HUES6 (cell line): ENCODE measurements around the gene AGBL1.

Experiments used
- H3K27ac ChIP-seq: 2 replicates; pipeline ENCODE4 v1.7.0; 2013; ENCODE audit warnings: low read depth, mild to moderate bottlenecking, low read length, inconsistent platforms
- H3K27me3 ChIP-seq: 2 replicates; pipeline ENCODE4 v1.6.1; 2013; ENCODE audit warnings: low read length; ENCODE audit not compliant: control insufficient read depth, insufficient read depth
- H3K36me3 ChIP-seq: 2 replicates; pipeline ENCODE4 v1.6.1; 2013; ENCODE audit warnings: low read length; ENCODE audit not compliant: control insufficient read depth, insufficient read depth
- H3K4me1 ChIP-seq: 2 replicates; pipeline ENCODE4 v1.6.1; 2013; ENCODE audit warnings: low read length; ENCODE audit not compliant: control insufficient read depth, insufficient read depth
- H3K4me3 ChIP-seq: 2 replicates; pipeline ENCODE4 v1.5.1; 2013; ENCODE audit warnings: low read depth, low read length
- H3K9ac ChIP-seq: one replicate; pipeline ENCODE4 v1.6.1; 2013; ENCODE audit warnings: mild to moderate bottlenecking, low read length
- H3K9me3 ChIP-seq: 2 replicates; pipeline ENCODE4 v1.6.1; 2013; ENCODE audit warnings: low read depth, low read length; ENCODE audit not compliant: control insufficient read depth, insufficient read depth

The AGBL1 gene

DNA sequence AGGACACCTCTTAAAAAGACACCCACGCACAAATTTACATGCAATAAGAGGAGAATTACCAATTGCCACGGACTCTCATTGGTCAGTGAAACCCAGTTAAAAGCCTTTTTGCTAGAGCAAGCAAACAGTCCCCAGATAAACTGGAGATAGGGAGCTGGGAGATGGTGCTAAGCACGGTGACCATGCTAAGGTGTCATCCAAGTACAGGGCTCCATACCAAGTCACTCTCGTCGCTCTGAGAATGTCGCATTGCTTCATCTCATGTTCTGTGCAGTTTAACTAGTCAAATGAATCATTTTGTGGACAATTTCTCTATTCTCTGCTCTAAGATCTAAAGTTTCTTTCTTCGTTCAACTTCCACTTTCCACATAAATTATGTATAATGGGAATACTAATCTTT, 581.9 kb downstream of the AGBL1 start:
- no peak overlapping the region for H3K27ac ChIP-seq
- no peaks in the 10 kb centered on the region for H3K27me3 ChIP-seq
- no peak overlapping the region for H3K4me3 ChIP-seq
- H3K9me3 ChIP-seq, result no peaks in the 10 kb centered on the region
- H3K9ac ChIP-seq, result no peak overlapping the region
- no peaks in the 10 kb centered on the region for H3K36me3 ChIP-seq
- 0 out of 2 replicates have a peak, but pooled peaks cover 3% of the 10 kb centered on the region for H3K4me1 ChIP-seq

- Histone ChIP-seq H3K27ac (no peak overlapping the region), H3K4me1 (0 out of 2 replicates have a peak, but pooled peaks cover 3% of the 10 kb centered on the region), H3K9me3 (0 out of 2 replicates have a peak, but pooled peaks cover 2% of the 10 kb centered on the region), H3K36me3 (no peaks in the 10 kb centered on the region), H3K4me3 (no peak overlapping the region), H3K27me3 (no peaks in the 10 kb centered on the region), H3K9ac (no peak overlapping the region)
Observed at GRCh38 chr15:86663304-86663703, 583.6 kb downstream of the AGBL1 start.

DNA sequence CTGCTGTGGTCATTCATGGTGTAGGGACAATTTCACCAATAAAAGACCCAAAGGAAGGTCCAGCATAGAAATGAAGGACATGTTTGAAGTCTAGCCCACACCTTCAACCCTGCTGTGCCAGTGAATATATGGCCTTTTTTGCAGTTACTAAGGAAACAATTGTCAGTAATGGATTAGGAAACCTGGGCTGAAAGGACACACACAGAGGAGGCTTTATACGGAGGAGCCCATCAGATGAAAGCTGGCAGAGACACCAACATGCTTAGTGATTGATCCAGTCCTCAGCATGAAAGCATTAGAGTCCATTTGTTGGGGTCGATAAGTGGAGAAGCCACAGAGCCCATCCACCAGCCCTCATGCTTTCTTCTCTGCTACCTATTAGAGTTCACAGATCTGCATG, 584.3 kb downstream of the AGBL1 start:
- Histone ChIP-seq H3K27me3 (no peaks in the 10 kb centered on the region), H3K9ac (no peak overlapping the region), H3K4me3 (no peak overlapping the region), H3K36me3 (no peaks in the 10 kb centered on the region), H3K9me3 (0 out of 2 replicates have a peak, but pooled peaks cover 2% of the 10 kb centered on the region), H3K4me1 (0 out of 2 replicates have a peak, but pooled peaks cover 3% of the 10 kb centered on the region), H3K27ac (no peak overlapping the region)

DNA sequence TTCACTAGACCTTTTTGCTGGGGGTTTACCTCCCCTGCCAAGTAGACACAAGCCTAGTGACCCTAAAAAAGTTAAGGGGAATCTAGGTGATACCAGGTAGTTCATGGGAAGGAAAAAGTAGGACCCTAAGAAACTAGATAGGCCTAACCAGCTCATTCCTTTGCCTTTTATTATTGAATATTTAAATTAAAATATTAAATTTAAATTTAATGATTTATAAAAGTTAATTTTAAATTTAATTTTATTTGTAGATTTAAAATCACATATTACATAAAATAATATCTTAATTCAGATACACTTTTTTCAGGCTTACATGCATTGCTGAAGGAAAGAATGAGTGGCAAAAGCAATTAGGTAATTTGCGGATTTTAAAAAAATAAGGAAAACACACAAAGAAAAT, 584.9 kb downstream of the AGBL1 start:
- Histone ChIP-seq H3K27me3 (no peaks in the 10 kb centered on the region), H3K36me3 (no peaks in the 10 kb centered on the region), H3K9me3 (0 out of 2 replicates have a peak, but pooled peaks cover 2% of the 10 kb centered on the region), H3K4me1 (0 out of 2 replicates have a peak, but pooled peaks cover 3% of the 10 kb centered on the region), H3K4me3 (no peak overlapping the region), H3K27ac (no peak overlapping the region), H3K9ac (no peak overlapping the region)

DNA sequence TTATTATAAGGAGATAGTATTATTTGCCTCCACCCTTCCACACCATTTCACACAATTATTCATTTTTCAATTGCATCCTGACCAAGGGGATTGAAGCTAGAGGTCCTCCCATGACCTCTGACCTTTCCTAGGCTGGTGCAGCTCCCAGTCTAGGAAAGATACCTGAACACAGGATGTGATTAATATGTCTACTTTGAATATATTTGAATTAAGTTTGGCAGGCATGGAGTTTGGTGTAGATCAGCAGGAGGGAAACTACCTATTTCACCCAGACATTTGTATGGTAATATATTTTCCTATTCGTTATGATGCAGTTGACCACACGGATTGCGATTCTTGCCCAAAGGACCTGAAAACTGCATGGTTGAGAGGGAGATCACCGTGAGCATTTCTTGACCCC, 596.3 kb downstream of the AGBL1 start:
- Histone ChIP-seq H3K9me3 (no peaks in the 10 kb centered on the region), H3K4me3 (no peak overlapping the region), H3K4me1 (no peaks in the 10 kb centered on the region), H3K27ac (no peak overlapping the region), H3K9ac (no peak overlapping the region), H3K36me3 (no peaks in the 10 kb centered on the region), H3K27me3 (no peaks in the 10 kb centered on the region)

GRCh38 chr15:86677278-86677677, 597.6 kb downstream of the AGBL1 start:
- no peaks in the 10 kb centered on the region for H3K9me3 ChIP-seq
- H3K4me3 ChIP-seq, result no peak overlapping the region
- no peaks in the 10 kb centered on the region for H3K27me3 ChIP-seq
- H3K4me1 ChIP-seq, result no peaks in the 10 kb centered on the region
- no peak overlapping the region for H3K27ac ChIP-seq
- H3K36me3 ChIP-seq, result no peaks in the 10 kb centered on the region
- no peak overlapping the region for H3K9ac ChIP-seq

- H3K36me3 ChIP-seq, result no peaks in the 10 kb centered on the region
- no peak overlapping the region for H3K4me3 ChIP-seq
- H3K27me3 ChIP-seq, result no peaks in the 10 kb centered on the region
- H3K9ac ChIP-seq, result no peak overlapping the region
- H3K4me1 ChIP-seq, result no peaks in the 10 kb centered on the region
- H3K9me3 ChIP-seq, result no peaks in the 10 kb centered on the region
- no peak overlapping the region for H3K27ac ChIP-seq
Observed at GRCh38 chr15:86685263-86685662, 605.6 kb downstream of the AGBL1 start.

DNA sequence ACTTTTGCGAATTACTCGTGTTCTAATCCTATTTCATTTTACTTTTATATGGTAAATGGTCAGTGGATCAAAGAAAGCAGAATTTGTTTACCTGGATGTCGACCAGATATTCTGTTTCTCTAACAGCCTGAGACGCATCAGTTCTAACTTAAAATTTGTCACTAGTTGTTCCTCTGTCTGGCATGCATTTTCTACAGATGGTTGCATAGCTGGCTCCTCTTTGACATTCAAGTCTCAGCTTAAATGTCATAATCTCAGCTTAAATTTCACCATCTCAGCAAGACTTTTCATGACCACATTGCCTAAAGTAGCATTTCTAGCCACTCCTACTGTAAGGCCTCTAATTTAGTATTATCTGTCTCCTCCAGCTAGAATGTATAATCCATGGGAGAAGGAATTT, 609.3 kb downstream of the AGBL1 start:
- Histone ChIP-seq H3K9me3 (no peaks in the 10 kb centered on the region), H3K27me3 (no peaks in the 10 kb centered on the region), H3K4me3 (no peak overlapping the region), H3K4me1 (no peaks in the 10 kb centered on the region), H3K36me3 (no peaks in the 10 kb centered on the region), H3K27ac (no peak overlapping the region), H3K9ac (no peak overlapping the region)

DNA sequence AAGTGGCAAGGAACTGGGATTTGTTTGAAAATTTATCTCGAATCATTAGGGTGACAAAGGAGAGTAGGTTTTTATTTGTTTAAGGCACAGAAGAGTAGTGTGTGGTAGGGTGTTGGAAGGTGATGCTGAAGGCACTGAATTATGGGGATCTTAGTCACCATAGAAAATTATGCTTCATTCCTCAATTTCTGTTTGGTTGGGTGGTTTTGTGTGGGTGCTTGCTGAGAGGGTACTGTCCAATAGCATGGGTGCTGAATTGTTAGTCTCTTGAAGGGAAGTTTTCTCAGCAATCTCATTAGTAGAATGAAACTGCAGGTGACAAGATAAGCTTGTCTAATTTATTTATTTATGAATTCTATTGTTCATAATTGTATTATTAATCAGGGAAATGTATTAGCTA, 610.9 kb downstream of the AGBL1 start:
- Histone ChIP-seq H3K9ac (no peak overlapping the region), H3K27ac (no peak overlapping the region), H3K4me3 (no peak overlapping the region), H3K4me1 (no peaks in the 10 kb centered on the region), H3K36me3 (no peaks in the 10 kb centered on the region), H3K27me3 (no peaks in the 10 kb centered on the region), H3K9me3 (no peaks in the 10 kb centered on the region)

- Histone ChIP-seq H3K9me3 (no peaks in the 10 kb centered on the region), H3K9ac (no peak overlapping the region), H3K4me3 (no peak overlapping the region), H3K36me3 (no peaks in the 10 kb centered on the region), H3K27ac (no peak overlapping the region), H3K4me1 (no peaks in the 10 kb centered on the region), H3K27me3 (no peaks in the 10 kb centered on the region)
Observed at GRCh38 chr15:86691091-86691663, 611.5 kb downstream of the AGBL1 start.

- H3K27me3 ChIP-seq, result no peaks in the 10 kb centered on the region
- 0 out of 2 replicates have a peak, but pooled peaks cover 3% of the 10 kb centered on the region for H3K9me3 ChIP-seq
- H3K4me3 ChIP-seq, result no peak overlapping the region
- no peaks in the 10 kb centered on the region for H3K36me3 ChIP-seq
- H3K4me1 ChIP-seq, result no peaks in the 10 kb centered on the region
- no peak overlapping the region for H3K27ac ChIP-seq
- no peak overlapping the region for H3K9ac ChIP-seq
Observed at GRCh38 chr15:86700864-86701610, 621.4 kb downstream of the AGBL1 start.
